Germinal center (tissue), 1 donor: ENCODE results near the gene C3orf70.

ENCODE experiments used
- DNase-seq: peaks from one replicate; pipeline ENCODE4 v3.0.0; 2012; ENCODE audit warnings: mixed read lengths, low spot score

The C3orf70 gene

GRCh38 chr3:185049710-185050109 lies 103.2 kb downstream of the C3orf70 start:
- DNase-seq = no peak

GRCh38 chr3:185046603-185047002 lies 106.3 kb downstream of the C3orf70 start:
- DNase-seq = no peak

GRCh38 chr3:185046164-185046515 lies 106.7 kb downstream of the C3orf70 start:
- DNase-seq = no peak

- no peak for DNase-seq
Measured at GRCh38 chr3:185042312-185043050, 110.4 kb downstream of the C3orf70 start.

GRCh38 chr3:185041540-185041939 lies 111.3 kb downstream of the C3orf70 start:
- DNase-seq = no peak

- no peak for DNase-seq
Measured at GRCh38 chr3:185040425-185040824, 112.4 kb downstream of the C3orf70 start.

GRCh38 chr3:185037801-185038200 lies 115.1 kb downstream of the C3orf70 start:
- DNase-seq = no peak

GRCh38 chr3:185030951-185031350 lies 121.9 kb downstream of the C3orf70 start:
- no peak for DNase-seq

GRCh38 chr3:185030399-185030798 lies 122.5 kb downstream of the C3orf70 start:
- no peak for DNase-seq

- no peak for DNase-seq
Measured at GRCh38 chr3:185029086-185029485, 123.8 kb downstream of the C3orf70 start.

GRCh38 chr3:185028121-185028520 lies 124.7 kb downstream of the C3orf70 start:
- DNase-seq = no peak
